ENCODE measurements around the gene CHAF1A.

Gene CHAF1A

GRCh38 chr19:4482721-4483364, 80.4 kb downstream of the CHAF1A start:
- Histone ChIP-seq H3K36me3 (ENCODE audit: insufficient read depth, low read length) (peaks cover 2% of the 10 kb centered on the region; the same call in 1 of the 2 replicates), H3K9ac (ENCODE audit: insufficient read length) (no peak overlapping the region), H3K4me3 (no peak overlapping the region)

GRCh38 chr19:4483385-4483784, 80.9 kb downstream of the CHAF1A start:
- Histone ChIP-seq H3K27ac (no peak overlapping the region), H3K36me3 (ENCODE audit: insufficient read depth, low read length) (peaks cover 2% of the 10 kb centered on the region; the same call in 1 of the 2 replicates), H3K9me3 (ENCODE audit: low read depth, low read length) (no peaks in the 10 kb centered on the region), H3K4me3 (no peak overlapping the region), H3K9ac (ENCODE audit: insufficient read length) (no peak overlapping the region)
- no peak for TF ChIP-seq EZH2 (IDR thresholded peaks at IDR 0.05)
- no peak for TF ChIP-seq POLR2AphosphoS5 (IDR thresholded peaks at IDR 0.05; ENCODE audit: borderline replicate concordance, low read depth, low read length)
- no peak for TF ChIP-seq FOXP2 (optimal IDR thresholded peaks at IDR 0.05; ENCODE audit: control extremely low read depth, extremely low read length, insufficient read depth)
- DNase-seq (ENCODE audit: low read depth, low spot score): no peak

More at GRCh38 chr19:4482721-4483364, 80.4 kb downstream of the CHAF1A start:
- DNase-seq (ENCODE audit: low read depth, low spot score): no peak
- TF ChIP-seq POLR2AphosphoS5 (IDR thresholded peaks at IDR 0.05; ENCODE audit: borderline replicate concordance, low read depth, low read length) (no peak), FOXP2 (optimal IDR thresholded peaks at IDR 0.05; ENCODE audit: control extremely low read depth, extremely low read length, insufficient read depth) (no peak), EZH2 (IDR thresholded peaks at IDR 0.05) (no peak)
- Histone ChIP-seq H3K9me3 (ENCODE audit: low read depth, low read length) (no peaks in the 10 kb centered on the region), H3K27ac (no peak overlapping the region)

GRCh38 chr19:4487572-4487971, 85.1 kb downstream of the CHAF1A start:
- no peak overlapping the region for H3K4me3 ChIP-seq
- no peak for TF ChIP-seq POLR2AphosphoS5 (IDR thresholded peaks at IDR 0.05; ENCODE audit: borderline replicate concordance, low read depth, low read length)
- TF ChIP-seq EZH2 (IDR thresholded peaks at IDR 0.05): no peak
- no peak for TF ChIP-seq FOXP2 (optimal IDR thresholded peaks at IDR 0.05; ENCODE audit: control extremely low read depth, extremely low read length, insufficient read depth)
- H3K9me3 ChIP-seq (ENCODE audit: low read depth, low read length): no peaks in the 10 kb centered on the region
- DNase-seq (ENCODE audit: low read depth, low spot score): no peak
- no peak overlapping the region for H3K9ac ChIP-seq (ENCODE audit: insufficient read length)
- no peak overlapping the region for H3K27ac ChIP-seq
- peaks cover 11% of the 10 kb centered on the region; the same call in 1 of the 2 replicates for H3K36me3 ChIP-seq (ENCODE audit: insufficient read depth, low read length)

- no peak overlapping the region for H3K9ac ChIP-seq (ENCODE audit: insufficient read length)
- DNase-seq (ENCODE audit: low read depth, low spot score): no peak
- no peaks in the 10 kb centered on the region for H3K9me3 ChIP-seq (ENCODE audit: low read depth, low read length)
- no peak overlapping the region for H3K4me3 ChIP-seq
- TF ChIP-seq FOXP2 (optimal IDR thresholded peaks at IDR 0.05; ENCODE audit: control extremely low read depth, extremely low read length, insufficient read depth) (no peak), EZH2 (IDR thresholded peaks at IDR 0.05) (no peak), POLR2AphosphoS5 (IDR thresholded peaks at IDR 0.05; ENCODE audit: borderline replicate concordance, low read depth, low read length) (no peak)
- peaks cover 14% of the 10 kb centered on the region; the same call in 1 of the 2 replicates for H3K36me3 ChIP-seq (ENCODE audit: insufficient read depth, low read length)
- no peak overlapping the region for H3K27ac ChIP-seq
These were observed 86.1 kb downstream of the CHAF1A start for GRCh38 chr19:4488496-4488895.

- no peak overlapping the region for H3K27ac ChIP-seq
- H3K9me3 ChIP-seq (ENCODE audit: low read depth, low read length): no peaks in the 10 kb centered on the region
- H3K9ac ChIP-seq (ENCODE audit: insufficient read length): no peak overlapping the region
- TF ChIP-seq FOXP2 (optimal IDR thresholded peaks at IDR 0.05; ENCODE audit: control extremely low read depth, extremely low read length, insufficient read depth): no peak
- no peak for TF ChIP-seq EZH2 (IDR thresholded peaks at IDR 0.05)
- no peak for TF ChIP-seq POLR2AphosphoS5 (IDR thresholded peaks at IDR 0.05; ENCODE audit: borderline replicate concordance, low read depth, low read length)
- H3K36me3 ChIP-seq (ENCODE audit: insufficient read depth, low read length): peaks cover 11% of the 10 kb centered on the region; the same call in 1 of the 2 replicates
- DNase-seq (ENCODE audit: low read depth, low spot score): no peak
- H3K4me3 ChIP-seq: no peak overlapping the region
These were observed 89.0 kb downstream of the CHAF1A start for GRCh38 chr19:4491446-4491845.

GRCh38 chr19:4492337-4493103, 90.1 kb downstream of the CHAF1A start:
- no peaks in the 10 kb centered on the region for H3K9me3 ChIP-seq (ENCODE audit: low read depth, low read length)
- no peak overlapping the region for H3K9ac ChIP-seq (ENCODE audit: insufficient read length)
- TF ChIP-seq EZH2 (IDR thresholded peaks at IDR 0.05): no peak
- no peak for TF ChIP-seq FOXP2 (optimal IDR thresholded peaks at IDR 0.05; ENCODE audit: control extremely low read depth, extremely low read length, insufficient read depth)
- no peak for TF ChIP-seq POLR2AphosphoS5 (IDR thresholded peaks at IDR 0.05; ENCODE audit: borderline replicate concordance, low read depth, low read length)
- peaks cover 11% of the 10 kb centered on the region; the same call in 1 of the 2 replicates for H3K36me3 ChIP-seq (ENCODE audit: insufficient read depth, low read length)
- no peak for DNase-seq (ENCODE audit: low read depth, low spot score)
- no peak overlapping the region for H3K27ac ChIP-seq
- H3K4me3 ChIP-seq: no peak overlapping the region
